ENCODE data around the gene MPV17L.
"Not testable (repeated sequence)": the region's sequence is repeated elsewhere in the genome, so short reads cannot be mapped to it uniquely, and the experiment has no call there.

DNA sequence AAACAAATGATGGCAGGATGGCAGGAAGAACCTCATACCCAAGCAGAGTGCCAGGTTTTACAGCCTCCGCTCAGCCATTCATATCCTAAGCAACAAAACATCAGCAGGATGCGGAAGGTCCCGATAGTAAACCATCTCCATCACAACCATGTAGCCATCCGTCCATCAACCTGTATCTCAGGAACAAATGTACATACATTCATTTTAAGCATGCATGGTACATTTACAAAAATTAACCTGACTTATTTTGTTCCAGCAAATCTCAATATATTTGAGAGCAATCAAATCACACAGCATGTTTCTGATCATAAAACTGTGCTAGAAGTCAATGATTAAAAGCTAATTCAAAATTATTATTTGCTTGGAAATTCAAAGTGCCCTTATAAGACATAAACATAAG, 17.4 kb upstream of the MPV17L start, which contains the start of gene NPIPA5:
- TF ChIP-seq RARB, OSR1 (CRISPR knock-in tag; IDR thresholded peaks at IDR 0.05): not testable (repeated sequence)
- TF ChIP-seq, protein P1, sequence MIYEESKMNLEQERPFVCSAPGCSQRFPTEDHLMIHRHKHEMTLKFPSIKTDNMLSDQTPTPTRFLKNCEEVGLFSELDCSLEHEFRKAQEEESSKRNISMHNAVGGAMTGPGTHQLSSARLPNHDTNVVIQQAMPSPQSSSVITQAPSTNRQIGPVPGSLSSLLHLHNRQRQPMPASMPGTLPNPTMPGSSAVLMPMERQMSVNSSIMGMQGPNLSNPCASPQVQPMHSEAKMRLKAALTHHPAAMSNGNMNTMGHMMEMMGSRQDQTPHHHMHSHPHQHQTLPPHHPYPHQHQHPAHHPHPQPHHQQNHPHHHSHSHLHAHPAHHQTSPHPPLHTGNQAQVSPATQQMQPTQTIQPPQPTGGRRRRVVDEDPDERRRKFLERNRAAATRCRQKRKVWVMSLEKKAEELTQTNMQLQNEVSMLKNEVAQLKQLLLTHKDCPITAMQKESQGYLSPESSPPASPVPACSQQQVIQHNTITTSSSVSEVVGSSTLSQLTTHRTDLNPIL (CRISPR knock-in tag; IDR thresholded peaks at IDR 0.05; ENCODE audit: low read depth): not testable (repeated sequence)

Data from SK-N-SH treated with all-trans-retinoic acid at 6 μM for 48 hours (cell line).